Measurements from ENCODE around the gene CSF3. TPM values are rescaled to one million over a fixed set of nuclear protein-coding genes. Genes with fewer than 3 reads are reported as not detected.

Gene CSF3
- total RNA-seq, 2 experiments from 2014 or later = not detected

DNA sequence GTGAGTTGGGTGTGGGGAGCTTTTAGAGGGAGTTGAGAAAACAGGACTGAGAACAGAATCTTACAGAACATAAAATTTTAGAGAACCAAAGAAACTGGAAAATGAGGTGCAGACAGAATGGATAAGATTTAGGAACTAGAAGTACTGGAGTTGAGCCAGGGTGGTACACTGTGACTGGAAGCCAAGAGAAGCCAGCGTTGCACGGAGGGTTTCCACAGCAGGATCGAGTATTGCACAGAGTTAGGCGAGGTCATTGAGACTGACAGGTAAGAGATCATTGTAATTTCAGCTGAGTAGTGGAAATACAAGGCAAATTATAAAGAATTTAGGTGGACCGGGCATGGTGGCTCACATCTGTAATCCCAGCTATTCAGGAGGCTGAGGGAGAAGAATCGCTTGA, 45.9 kb upstream of the CSF3 start:
- no peak overlapping the region for H3K27ac Mint-ChIP-seq
- H3K4me3 ChIP-seq (ENCODE audit: low read length) = no peak overlapping the region
- TF ChIP-seq, protein P1, sequence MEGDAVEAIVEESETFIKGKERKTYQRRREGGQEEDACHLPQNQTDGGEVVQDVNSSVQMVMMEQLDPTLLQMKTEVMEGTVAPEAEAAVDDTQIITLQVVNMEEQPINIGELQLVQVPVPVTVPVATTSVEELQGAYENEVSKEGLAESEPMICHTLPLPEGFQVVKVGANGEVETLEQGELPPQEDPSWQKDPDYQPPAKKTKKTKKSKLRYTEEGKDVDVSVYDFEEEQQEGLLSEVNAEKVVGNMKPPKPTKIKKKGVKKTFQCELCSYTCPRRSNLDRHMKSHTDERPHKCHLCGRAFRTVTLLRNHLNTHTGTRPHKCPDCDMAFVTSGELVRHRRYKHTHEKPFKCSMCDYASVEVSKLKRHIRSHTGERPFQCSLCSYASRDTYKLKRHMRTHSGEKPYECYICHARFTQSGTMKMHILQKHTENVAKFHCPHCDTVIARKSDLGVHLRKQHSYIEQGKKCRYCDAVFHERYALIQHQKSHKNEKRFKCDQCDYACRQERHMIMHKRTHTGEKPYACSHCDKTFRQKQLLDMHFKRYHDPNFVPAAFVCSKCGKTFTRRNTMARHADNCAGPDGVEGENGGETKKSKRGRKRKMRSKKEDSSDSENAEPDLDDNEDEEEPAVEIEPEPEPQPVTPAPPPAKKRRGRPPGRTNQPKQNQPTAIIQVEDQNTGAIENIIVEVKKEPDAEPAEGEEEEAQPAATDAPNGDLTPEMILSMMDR (IDR thresholded peaks at IDR 0.05) = no peak
- no peaks in the 10 kb centered on the region for H3K9me3 ChIP-seq (ENCODE audit: control insufficient read depth in 1 of 2, insufficient read depth in 1 of 2, low read length in 2 of 2)
- intact Hi-C loops (cut with DNase I, micrococcal nuclease) = no loop called here
- no peaks in the 10 kb centered on the region for H3K36me3 ChIP-seq (ENCODE audit: insufficient read depth, low read length)
- DNase-seq (no peak), ATAC-seq (ENCODE audit: poor library complexity) (no peak)
- ChIA-PET POLR2A (interaction anchor here (1.0 to 1.8 kb wide), 2 partner anchors 11 kb away, joined by 3 to 5 read pairs; partner anchors contain the start of gene PSMD3), CTCF (interaction anchor here (0.6 to 1.3 kb wide), 2 partner anchors 11 to 370 kb away, joined by 3 to 4 read pairs; partner anchors contain the start of gene PSMD3)
- no peak overlapping the region for H3K4me3 Mint-ChIP-seq
- H3K36me3 Mint-ChIP-seq (ENCODE audit: low read depth) = no peaks in the 10 kb centered on the region
- H3K27me3 ChIP-seq (ENCODE audit: control insufficient read depth in 1 of 2, insufficient read depth in 2 of 2, low read length in 2 of 2) = peaks cover 0 to under 1% of the 10 kb centered on the region in 2 experiments
- no peaks in the 10 kb centered on the region for H3K9me3 Mint-ChIP-seq
- peaks cover 8% of the 10 kb centered on the region for H3K4me1 ChIP-seq (ENCODE audit: insufficient read depth, low read length)
- no peak overlapping the region for H3K27ac ChIP-seq (ENCODE audit: low read depth in 1 of 2, low read length in 2 of 2)
- H3K27me3 Mint-ChIP-seq = peaks cover 40% of the 10 kb centered on the region
- H3K4me1 Mint-ChIP-seq (ENCODE audit: low read depth) = peaks cover 8% of the 10 kb centered on the region

DNA sequence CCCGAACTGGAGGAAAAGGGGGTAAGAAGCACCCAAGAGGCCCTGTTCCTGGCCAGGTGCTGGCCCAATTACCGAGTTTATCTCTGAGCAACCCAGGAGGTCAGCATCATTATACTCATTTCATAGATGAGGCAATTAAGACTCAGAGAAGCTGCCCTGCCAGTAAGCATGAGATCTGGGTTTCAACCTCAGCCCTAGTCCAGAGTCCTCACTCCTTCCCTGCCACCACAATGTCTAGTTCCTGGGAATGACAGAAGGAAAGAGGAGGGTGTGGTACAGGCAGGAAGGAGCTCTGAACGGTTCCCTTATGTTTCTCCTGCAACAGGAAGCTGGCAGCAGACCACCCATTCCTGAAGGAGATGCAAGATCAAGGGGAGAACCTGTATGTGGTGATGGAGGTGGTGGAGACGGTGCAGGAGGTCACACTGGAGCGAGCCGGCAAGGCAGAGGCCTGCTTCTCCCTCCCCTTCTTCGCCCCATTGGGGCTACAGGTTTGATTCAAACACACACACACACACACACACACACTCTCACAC, 45.0 kb upstream of the CSF3 start:
- no peak overlapping the region for H3K27ac Mint-ChIP-seq
- Histone ChIP-seq H3K9me3 (ENCODE audit: control insufficient read depth in 1 of 2, insufficient read depth in 1 of 2, low read length in 2 of 2) (no peaks in the 10 kb centered on the region), H3K36me3 (ENCODE audit: insufficient read depth, low read length) (no peaks in the 10 kb centered on the region), H3K4me1 (ENCODE audit: insufficient read depth, low read length) (peaks cover 6% of the 10 kb centered on the region), H3K27ac (ENCODE audit: low read depth in 1 of 2, low read length in 2 of 2) (no peak overlapping the region), H3K27me3 (ENCODE audit: control insufficient read depth in 1 of 2, insufficient read depth in 2 of 2, low read length in 2 of 2) (peaks cover 0 to 2% of the 10 kb centered on the region in 2 experiments), H3K4me3 (ENCODE audit: low read length) (no peak overlapping the region)
- no peak for DNase-seq
- H3K4me3 Mint-ChIP-seq = no peak overlapping the region
- TF ChIP-seq, protein P1 (IDR thresholded peaks at IDR 0.05) = no peak
- ChIA-PET CTCF (no interaction called here), POLR2A (interaction anchor here (1.8 kb wide), 1 partner anchor 12 kb away, joined by 5 read pairs; no protein-coding TSS in a partner anchor)
- peaks cover 8% of the 10 kb centered on the region for H3K4me1 Mint-ChIP-seq (ENCODE audit: low read depth)
- no peaks in the 10 kb centered on the region for H3K9me3 Mint-ChIP-seq
- ATAC-seq (ENCODE audit: poor library complexity) = no peak
- intact Hi-C loops (cut with DNase I, micrococcal nuclease) = no loop called here
- H3K36me3 Mint-ChIP-seq (ENCODE audit: low read depth) = no peaks in the 10 kb centered on the region
- H3K27me3 Mint-ChIP-seq = peaks cover 40% of the 10 kb centered on the region

DNA sequence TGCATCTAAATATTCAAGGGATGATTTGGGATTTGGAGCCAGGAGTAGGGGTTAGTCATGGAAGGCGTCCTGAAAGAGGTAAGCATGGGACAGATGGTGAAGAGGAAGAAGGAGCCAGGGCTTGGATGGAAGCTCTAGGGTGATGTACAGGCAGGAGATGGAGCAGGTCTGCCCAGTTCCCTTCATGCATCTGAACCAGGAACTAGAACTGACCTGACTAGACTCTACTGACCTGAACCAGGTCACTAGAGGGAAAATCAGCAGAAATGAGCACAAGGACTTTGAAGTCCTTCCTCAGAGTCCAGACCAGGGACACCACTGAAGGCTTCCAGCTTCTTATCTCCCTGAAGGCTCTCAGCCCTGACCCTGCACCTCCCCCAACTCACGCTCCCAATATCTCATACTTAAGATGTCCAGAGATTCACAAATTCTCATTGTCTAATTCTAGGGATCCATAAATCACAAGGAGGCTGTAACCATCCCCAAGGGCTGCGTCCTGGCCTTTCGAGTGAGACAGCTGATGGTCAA, 44.1 kb upstream of the CSF3 start:
- ATAC-seq (ENCODE audit: poor library complexity) = no peak
- POLR2A ChIA-PET = no interaction called here
- intact Hi-C loops (cut with DNase I, micrococcal nuclease) = no loop called here
- Histone ChIP-seq H3K4me3 (ENCODE audit: low read length) (no peak overlapping the region), H3K36me3 (ENCODE audit: insufficient read depth, low read length) (no peaks in the 10 kb centered on the region), H3K27ac (ENCODE audit: low read depth in 1 of 2, low read length in 2 of 2) (no peak overlapping the region), H3K4me1 (ENCODE audit: insufficient read depth, low read length) (peaks cover 6% of the 10 kb centered on the region), H3K9me3 (ENCODE audit: control insufficient read depth in 1 of 2, insufficient read depth in 1 of 2, low read length in 2 of 2) (no peaks in the 10 kb centered on the region), H3K27me3 (ENCODE audit: control insufficient read depth in 1 of 2, insufficient read depth in 2 of 2, low read length in 2 of 2) (peaks cover 0 to 2% of the 10 kb centered on the region in 2 experiments)
- no peaks in the 10 kb centered on the region for H3K36me3 Mint-ChIP-seq (ENCODE audit: low read depth)
- H3K4me1 Mint-ChIP-seq (ENCODE audit: low read depth) = peaks cover 8% of the 10 kb centered on the region
- H3K27me3 Mint-ChIP-seq = peaks cover 40% of the 10 kb centered on the region
- H3K27ac Mint-ChIP-seq = no peak overlapping the region
- H3K9me3 Mint-ChIP-seq = no peaks in the 10 kb centered on the region
- no peak for DNase-seq
- CTCF ChIA-PET = no interaction called here
- TF ChIP-seq, protein P1 (IDR thresholded peaks at IDR 0.05) = no peak
- H3K4me3 Mint-ChIP-seq = no peak overlapping the region
